Eye (tissue), 1 donor: ENCODE results near the gene MORC4.
"Not testable (repeated sequence)": the region's sequence is repeated elsewhere in the genome, so short reads cannot be mapped to it uniquely, and the experiment has no call there.

Experiments
- DNase-seq: peaks from one replicate; pipeline ENCODE4 v3.0.0-alpha.2; 2015

MORC4 gene

GRCh38 chrX:107000013-107000515 is at the start of gene MORC4:
TSS of gene MORC4 (minus strand) at chrX:107000212. CDS start at chrX:106999969, 243 bp downstream.
- DNase-seq = peak; percentile 82

GRCh38 chrX:107047622-107048021 is 47.6 kb upstream of the MORC4 start:
- DNase-seq = no peak

- DNase-seq = no peak
Observed at GRCh38 chrX:107029752-107030151, 29.7 kb upstream of the MORC4 start.

GRCh38 chrX:107025545-107025944 is 25.5 kb upstream of the MORC4 start:
- DNase-seq = peak; percentile 45

- peak; percentile 0 for DNase-seq
Observed at GRCh38 chrX:107014936-107015335, 14.9 kb upstream of the MORC4 start.

- DNase-seq = no peak
Observed at GRCh38 chrX:107008034-107008433, 8.0 kb upstream of the MORC4 start.

- peak; percentile 68 for DNase-seq
Observed at GRCh38 chrX:106999002-106999975, 723 bp downstream of the MORC4 start.

- no peak for DNase-seq
Observed at GRCh38 chrX:106997611-106998010, 2.4 kb downstream of the MORC4 start.

GRCh38 chrX:106995678-106996077 is 4.3 kb downstream of the MORC4 start:
- no peak for DNase-seq

- DNase-seq = no peak
Observed at GRCh38 chrX:106987488-106987887, 12.5 kb downstream of the MORC4 start.

- DNase-seq = no peak
Observed at GRCh38 chrX:106980952-106981626, 18.9 kb downstream of the MORC4 start.

GRCh38 chrX:106976416-106976815 is 23.6 kb downstream of the MORC4 start:
- no peak for DNase-seq

GRCh38 chrX:106973433-106974149 is 26.4 kb downstream of the MORC4 start:
- DNase-seq = no peak

GRCh38 chrX:106972896-106973295 is 27.1 kb downstream of the MORC4 start:
- DNase-seq = no peak

GRCh38 chrX:106966547-106966946 is 33.5 kb downstream of the MORC4 start:
- not testable (repeated sequence) for DNase-seq

- no peak for DNase-seq
Observed at GRCh38 chrX:106964290-106964689, 35.7 kb downstream of the MORC4 start.

- DNase-seq = no peak
Observed at GRCh38 chrX:106963111-106963510, 36.9 kb downstream of the MORC4 start.

GRCh38 chrX:106959901-106960300 is 40.1 kb downstream of the MORC4 start:
- DNase-seq = peak; percentile 16

- DNase-seq = no peak
Observed at GRCh38 chrX:106957856-106958255, 42.2 kb downstream of the MORC4 start.

- DNase-seq = no peak
Observed at GRCh38 chrX:106955004-106955772, 44.8 kb downstream of the MORC4 start.

GRCh38 chrX:106954041-106954440 is 46.0 kb downstream of the MORC4 start:
- no peak for DNase-seq

- peak; percentile 22 for DNase-seq
Observed at GRCh38 chrX:106952988-106953387, 47.0 kb downstream of the MORC4 start.
